Neutrophil (primary cell): ENCODE data around the gene TMEM178A.

ENCODE experiments used
- H3K27ac ChIP-seq: fragments of 200-600 bp; sonication (generic); 2 replicates; pipeline ENCODE4 v1.5.1; 2016; ENCODE audit warnings: mild to moderate bottlenecking, moderate library complexity
- H3K27me3 ChIP-seq: fragments of 200-600 bp; sonication (generic); 2 replicates; pipeline ENCODE4 v1.6.0; 2016; ENCODE audit warnings: mild to moderate bottlenecking
- H3K36me3 ChIP-seq: fragments of 200-600 bp; sonication (generic); 2 replicates; pipeline ENCODE4 v1.5.1; 2017
- H3K4me1 ChIP-seq, 2 experiments: fragments of 200-600 bp in 1 of 2; sonication (generic) in 1 of 2; 1 replicate in 1 of 2; 2 replicates in 1 of 2; pipeline versions ENCODE4 v1.5.1 to v1.6.1; 2013 to 2016; ENCODE audit warnings: low read depth in 1 of 2, low read length in 1 of 2, mild to moderate bottlenecking in 1 of 2, moderate library complexity in 1 of 2; ENCODE audit not compliant: control insufficient read depth in 1 of 2, insufficient read depth in 1 of 2
- H3K4me3 ChIP-seq, 2 experiments: fragments of 200-600 bp in 1 of 2; sonication (generic) in 1 of 2; 1 replicate in 1 of 2; 2 replicates in 1 of 2; pipeline ENCODE4 v1.5.1; 2013 to 2016; ENCODE audit warnings: low read depth in 1 of 2, low read length in 1 of 2, mild to moderate bottlenecking in 1 of 2, moderate library complexity in 1 of 2
- H3K9me3 ChIP-seq: fragments of 200-600 bp; sonication (generic); 2 replicates; pipeline ENCODE4 v1.5.1; 2016
- CTCF ChIP-seq: fragments of 200-600 bp; sonication (generic); IDR thresholded peaks from 2 replicates; pipeline ENCODE4 v1.5.1; 2016; ENCODE audit warnings: antibody characterized with exemption

TMEM178A gene

GRCh38 chr2:39665811-39666490 is at the start of gene TMEM178A:
TMEM178A (plus strand) TSS chr2:39665917; CDS start chr2:39665975, 58 bp downstream.
- Histone ChIP-seq H3K27me3 (peaks cover 85% of the 10 kb centered on the region), H3K4me3 (no peak within 1 kb of the TSS)

DNA sequence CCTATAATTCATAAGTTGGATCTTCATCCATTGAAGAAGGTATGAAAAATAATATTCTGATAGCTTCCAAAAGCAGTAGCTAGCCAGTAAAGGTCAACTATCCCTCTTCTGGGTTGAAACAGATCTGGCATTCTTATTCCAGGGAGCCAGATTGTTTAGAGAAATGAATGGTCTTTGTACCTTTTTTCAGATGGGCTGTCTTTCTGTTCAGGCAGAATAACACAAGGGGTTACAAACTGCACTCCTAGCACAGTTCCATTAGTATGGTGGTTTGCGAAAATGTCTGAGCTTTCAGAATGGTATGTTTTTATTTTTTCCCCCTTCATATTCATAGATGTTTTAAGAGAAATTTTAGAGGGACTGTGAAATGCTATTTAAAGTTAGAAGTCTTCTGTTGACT is 47.5 kb upstream of the TMEM178A start:
- Histone ChIP-seq H3K27ac (no peak overlapping the region), H3K9me3 (no peaks in the 10 kb centered on the region), H3K27me3 (peaks cover 7% of the 10 kb centered on the region), H3K4me1 (peaks cover 10 to 13% of the 10 kb centered on the region in 2 experiments), H3K4me3 (no peak overlapping the region), H3K36me3 (no peaks in the 10 kb centered on the region)
- TF ChIP-seq CTCF, result no peak

More at GRCh38 chr2:39665811-39666490, at the start of gene TMEM178A:
- no peak for TF ChIP-seq CTCF
- Histone ChIP-seq H3K36me3 (no peaks in the 10 kb centered on the region), H3K9me3 (no peaks in the 10 kb centered on the region), H3K4me1 (no peaks in the 10 kb centered on the region), H3K27ac (no peak within 1 kb of the TSS)

DNA sequence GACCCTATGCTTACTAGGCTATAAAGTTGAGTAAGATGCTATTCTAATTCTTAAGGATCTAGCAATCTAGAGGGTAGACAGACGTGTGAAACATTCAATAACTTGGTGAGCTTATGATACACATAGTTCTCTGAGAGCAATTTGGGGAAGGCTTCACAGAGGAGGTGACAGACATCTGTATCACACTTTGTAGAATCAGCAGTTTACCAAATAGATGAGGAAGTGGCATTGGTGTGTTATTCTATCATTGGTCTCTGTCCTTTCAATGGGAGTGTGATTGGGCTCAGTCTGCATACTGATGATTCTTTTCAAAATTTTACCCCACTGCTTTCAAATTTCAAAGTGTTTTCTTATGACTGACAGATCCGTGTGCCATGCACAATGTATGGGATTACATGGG is 47.0 kb upstream of the TMEM178A start:
- Histone ChIP-seq H3K4me1 (peaks cover 10 to 13% of the 10 kb centered on the region in 2 experiments), H3K36me3 (no peaks in the 10 kb centered on the region), H3K9me3 (no peaks in the 10 kb centered on the region), H3K4me3 (no peak overlapping the region), H3K27me3 (peaks cover 7% of the 10 kb centered on the region), H3K27ac (no peak overlapping the region)
- no peak for TF ChIP-seq CTCF

GRCh38 chr2:39620067-39620466 is 45.6 kb upstream of the TMEM178A start:
- H3K36me3 ChIP-seq, result no peaks in the 10 kb centered on the region
- peaks cover 10 to 13% of the 10 kb centered on the region in 2 experiments for H3K4me1 ChIP-seq
- peaks cover 7% of the 10 kb centered on the region for H3K27me3 ChIP-seq
- TF ChIP-seq CTCF, result no peak
- no peak overlapping the region for H3K4me3 ChIP-seq
- no peak overlapping the region for H3K27ac ChIP-seq
- H3K9me3 ChIP-seq, result no peaks in the 10 kb centered on the region

DNA sequence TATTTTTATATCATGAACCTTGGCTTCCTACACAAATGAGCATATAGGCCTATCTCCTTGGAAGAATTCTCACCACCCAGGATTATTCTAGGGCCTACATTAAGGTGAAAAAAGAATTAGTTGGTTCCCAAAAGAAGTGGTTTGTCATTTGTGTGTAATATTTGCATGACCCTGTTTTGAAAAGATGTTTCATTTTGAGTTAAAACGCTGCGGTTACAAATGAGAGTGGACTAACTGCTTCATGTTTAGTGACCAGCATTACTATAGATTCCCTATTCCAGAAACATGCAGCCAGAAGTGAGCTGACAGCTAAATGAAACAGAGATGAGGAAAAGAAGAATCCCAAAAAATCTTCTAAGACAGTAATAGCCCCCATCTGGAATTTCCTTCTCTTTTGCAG is 44.1 kb upstream of the TMEM178A start:
- Histone ChIP-seq H3K9me3 (no peaks in the 10 kb centered on the region), H3K27ac (no peak overlapping the region), H3K4me3 (no peak overlapping the region), H3K4me1 (peaks cover 15 to 23% of the 10 kb centered on the region in 2 experiments), H3K36me3 (no peaks in the 10 kb centered on the region), H3K27me3 (peaks cover 15% of the 10 kb centered on the region)
- no peak for TF ChIP-seq CTCF
